Measurements from ENCODE around the gene ODC1.
A peak's percentile ranks its signal among the peaks of the same experiment; 100 is the strongest.
"Not testable (repeated sequence)": the region's sequence is repeated elsewhere in the genome, so short reads cannot be mapped to it uniquely, and the experiment has no call there.

ODC1 gene

GRCh38 chr2:10447895-10448575, at the start of gene ODC1:
Gene ODC1 (minus strand): TSS chr2:10448327. CDS start chr2:10445032, 3,295 bp downstream.
- DNase-seq (ENCODE audit: low read depth) = peak; percentile 92

GRCh38 chr2:10497797-10498251, 49.7 kb upstream of the ODC1 start:
- DNase-seq (ENCODE audit: low read depth) = peak; percentile 92

GRCh38 chr2:10495988-10496313, 47.8 kb upstream of the ODC1 start:
- DNase-seq (ENCODE audit: low read depth) = no peak

GRCh38 chr2:10495311-10495987, 47.3 kb upstream of the ODC1 start:
- no peak for DNase-seq (ENCODE audit: low read depth)

GRCh38 chr2:10494351-10495066, 46.4 kb upstream of the ODC1 start:
- DNase-seq (ENCODE audit: low read depth) = no peak

GRCh38 chr2:10493634-10494281, 45.6 kb upstream of the ODC1 start:
- DNase-seq (ENCODE audit: low read depth) = peak; percentile 97

- DNase-seq (ENCODE audit: low read depth) = no peak
These were observed 45.0 kb upstream of the ODC1 start for GRCh38 chr2:10493075-10493633.

- DNase-seq (ENCODE audit: low read depth) = no peak
These were observed 42.7 kb upstream of the ODC1 start for GRCh38 chr2:10490806-10491291.

GRCh38 chr2:10489842-10490555, 41.9 kb upstream of the ODC1 start:
- peak; percentile 19 for DNase-seq (ENCODE audit: low read depth)

- not testable (repeated sequence) for DNase-seq (ENCODE audit: low read depth)
These were observed 40.0 kb upstream of the ODC1 start for GRCh38 chr2:10488142-10488541.

GRCh38 chr2:10487741-10488104, 39.6 kb upstream of the ODC1 start:
- DNase-seq (ENCODE audit: low read depth) = not testable (repeated sequence)

- no peak for DNase-seq (ENCODE audit: low read depth)
These were observed 39.1 kb upstream of the ODC1 start for GRCh38 chr2:10487081-10487740.

GRCh38 chr2:10486601-10487079, 38.5 kb upstream of the ODC1 start:
- no peak for DNase-seq (ENCODE audit: low read depth)

- DNase-seq (ENCODE audit: low read depth) = no peak
These were observed 38.0 kb upstream of the ODC1 start for GRCh38 chr2:10486091-10486490.

- peak; percentile 29 for DNase-seq (ENCODE audit: low read depth)
These were observed 34.8 kb upstream of the ODC1 start for GRCh38 chr2:10482913-10483312.

- no peak for DNase-seq (ENCODE audit: low read depth)
These were observed 34.3 kb upstream of the ODC1 start for GRCh38 chr2:10482460-10482859.

GRCh38 chr2:10481666-10482157, 33.6 kb upstream of the ODC1 start:
- no peak for DNase-seq (ENCODE audit: low read depth)

GRCh38 chr2:10481055-10481665, 33.0 kb upstream of the ODC1 start:
- no peak for DNase-seq (ENCODE audit: low read depth)

GRCh38 chr2:10480359-10480949, 32.3 kb upstream of the ODC1 start:
- no peak for DNase-seq (ENCODE audit: low read depth)

GRCh38 chr2:10478916-10479315, 30.8 kb upstream of the ODC1 start:
- DNase-seq (ENCODE audit: low read depth) = no peak

Measured in ELR (cell line).